SK-N-SH (cell line): ENCODE data around the gene ZNF780A. TPM values are rescaled to one million over a fixed set of nuclear protein-coding genes. Genes with fewer than 3 reads are reported as not detected.

ENCODE experiments used
- CTCF ChIA-PET: fragments of 300-600, 350-600 bp; formaldehyde crosslinking; extraction: SDS; loops from one replicate; lab custom pipeline; 2021; lab: Yijun Ruan, JAX
- POLR2A ChIA-PET: fragments of 350-600 bp; sonication (Branson Sonifier 250); formaldehyde crosslinking; extraction: SDS; loops from one replicate; lab custom pipeline; 2020; ENCODE audit warnings: antibody characterized with exemption, inconsistent platforms; lab: Yijun Ruan, JAX
- DNase-seq: peaks from one replicate; pipeline ENCODE4 v3.0.0; 2012
- H2AFZ ChIP-seq: fragments of 200-600 bp; sonication (generic); 2 replicates; pipeline ENCODE4 v1.8.1; 2016; ENCODE audit warnings: antibody characterized with exemption, mild to moderate bottlenecking, low read depth
- H3F3A ChIP-seq: fragments of 200-600 bp; sonication (generic); replicated peaks from 2 replicates; pipeline ENCODE3; 2016; ENCODE audit warnings: antibody characterized with exemption, mild to moderate bottlenecking; ENCODE audit not compliant: insufficient read depth
- H3K27ac ChIP-seq, 2 experiments: fragments of 200-500 bp in 1 of 2; fragments of 200-600 bp in 1 of 2; sonication (Bioruptor generic) in 1 of 2; sonication (generic), shearing (Covaris generic) in 1 of 2; 2 replicates each; pipeline versions ENCODE4 v1.5.1 to v1.6.1; 2014 to 2016; ENCODE audit warnings: low read depth in 2 of 2, inconsistent platforms in 1 of 2, low read length in 1 of 2, mild to moderate bottlenecking in 1 of 2, mixed read lengths in 1 of 2
- H3K27me3 ChIP-seq: fragments of 200-600 bp; sonication (generic), shearing (Covaris generic); 2 replicates; pipeline ENCODE4 v1.6.1; 2016; ENCODE audit warnings: mixed run types; ENCODE audit not compliant: insufficient read depth
- H3K36me3 ChIP-seq, 2 experiments: fragments of 200-500 bp in 1 of 2; fragments of 200-600 bp in 1 of 2; sonication (Bioruptor generic) in 1 of 2; sonication (generic) in 1 of 2; replicated peaks in 1 of 2; 2 replicates each; pipeline versions ENCODE3 to v1.5.1; 2014 to 2016; ENCODE audit warnings: low read length in 1 of 2, mild to moderate bottlenecking in 1 of 2; ENCODE audit not compliant: insufficient read depth in 2 of 2, control insufficient read depth in 1 of 2
- H3K4me1 ChIP-seq, 2 experiments: fragments of 200-500 bp in 1 of 2; fragments of 200-600 bp in 1 of 2; sonication (Bioruptor generic) in 1 of 2; sonication (generic), shearing (Covaris generic) in 1 of 2; 2 replicates each; pipeline versions ENCODE4 v1.5.1 to v1.6.1; 2014 to 2016; ENCODE audit warnings: low read depth in 1 of 2, low read length in 1 of 2, mixed run types in 1 of 2; ENCODE audit not compliant: insufficient read depth in 2 of 2, control insufficient read depth in 1 of 2
- H3K4me2 ChIP-seq: fragments of 200-600 bp; sonication (generic), shearing (Covaris generic); 2 replicates; pipeline ENCODE4 v1.6.1; 2017; ENCODE audit warnings: mixed run types
- H3K4me3 ChIP-seq, 2 experiments: fragments of 200-500 bp in 1 of 2; fragments of 200-600 bp in 1 of 2; sonication (Bioruptor generic) in 1 of 2; sonication (generic), shearing (Covaris generic) in 1 of 2; 2 replicates each; pipeline versions ENCODE4 v1.5.1 to v1.8.1; 2014 to 2016; ENCODE audit warnings: low read depth in 2 of 2, inconsistent platforms in 1 of 2, low read length in 1 of 2, mild to moderate bottlenecking in 1 of 2, mixed read lengths in 1 of 2, moderate library complexity in 1 of 2
- H3K79me2 ChIP-seq: fragments of 200-600 bp; sonication (generic); 2 replicates; pipeline ENCODE4 v1.8.1; 2017; ENCODE audit warnings: mild to moderate bottlenecking; ENCODE audit not compliant: insufficient read depth
- H3K9ac ChIP-seq: fragments of 200-600 bp; sonication (generic); 2 replicates; pipeline ENCODE4 v1.6.1; 2017; ENCODE audit warnings: mixed run types
- H3K9me2 ChIP-seq: fragments of 200-600 bp; sonication (generic); 2 replicates; pipeline ENCODE4 v1.6.1; 2017; ENCODE audit warnings: mixed run types
- H3K9me3 ChIP-seq: fragments of 200-600 bp; sonication (generic); 2 replicates; pipeline ENCODE4 v1.6.1; 2017; ENCODE audit warnings: mixed run types, mild to moderate bottlenecking, moderate library complexity
- H4K20me1 ChIP-seq: fragments of 200-600 bp; sonication (generic); 2 replicates; pipeline ENCODE4 v1.6.1; 2017; ENCODE audit warnings: mild to moderate bottlenecking, mixed run types; ENCODE audit not compliant: insufficient read depth
- CHD2 ChIP-seq: fragments of 150-350 bp; IDR thresholded peaks from 2 replicates; pipeline ENCODE4 v1.6.1; 2018; ENCODE audit warnings: low read length; ENCODE audit not compliant: partially characterized antibody
- EP300 ChIP-seq, 2 experiments: IDR thresholded peaks; 2 replicates each; pipeline versions ENCODE4 v1.4.0 to v1.6.1; 2012; ENCODE audit warnings: borderline replicate concordance in 1 of 2, low read depth in 1 of 2, low read length in 1 of 2
- FOXJ3 ChIP-seq: sonication (generic); formaldehyde crosslinking; IDR thresholded peaks from 2 replicates; pipeline ENCODE4 v1.5.1; 2020; ENCODE audit warnings: mild to moderate bottlenecking, missing genetic modification reagents
- IRF3 ChIP-seq: fragments of 150-350 bp; IDR thresholded peaks from 2 replicates; pipeline ENCODE4 v1.6.1; 2016; ENCODE audit warnings: mild to moderate bottlenecking, low read depth, low read length
- JUND ChIP-seq: IDR thresholded peaks from 2 replicates; pipeline ENCODE4 v1.4.0; 2012
- MEF2A ChIP-seq: IDR thresholded peaks from 2 replicates; pipeline ENCODE4 v1.4.0; 2012; ENCODE audit warnings: low read depth, borderline replicate concordance
- NFIC ChIP-seq: IDR thresholded peaks from 2 replicates; pipeline ENCODE4 v1.4.0; 2012; ENCODE audit warnings: borderline replicate concordance
- PBX3 ChIP-seq: IDR thresholded peaks from 2 replicates; pipeline ENCODE4; 2012
- RCOR1 ChIP-seq: fragments of 150-350 bp; IDR thresholded peaks from 2 replicates; pipeline ENCODE4 v1.6.1; 2017; ENCODE audit warnings: antibody characterized with exemption, low read length
- REST ChIP-seq: IDR thresholded peaks from 2 replicates; pipeline ENCODE4 v1.6.1; 2012; ENCODE audit warnings: mild to moderate bottlenecking, low read depth, low read length, moderate library complexity
- SMC3 ChIP-seq: IDR thresholded peaks from 2 replicates; pipeline ENCODE4 v1.6.1; 2012; ENCODE audit warnings: low read depth, low read length, improper control_type of control experiment
- TAF1 ChIP-seq: IDR thresholded peaks from 2 replicates; pipeline ENCODE4 v1.6.1; 2012; ENCODE audit warnings: low read depth, mild to moderate bottlenecking, low read length, moderate library complexity, borderline replicate concordance
- TCF12 ChIP-seq: IDR thresholded peaks from 2 replicates; pipeline ENCODE4 v1.4.0; 2012
- USF2 ChIP-seq: fragments of 150-350 bp; IDR thresholded peaks from 2 replicates; pipeline ENCODE4 v1.6.1; 2017; ENCODE audit warnings: antibody characterized with exemption, low read length, low read depth, borderline replicate concordance
- YY1 ChIP-seq: IDR thresholded peaks from 2 replicates; pipeline ENCODE4 v1.4.0; 2012; ENCODE audit warnings: low read depth, mild to moderate bottlenecking
- polyA plus RNA-seq, 3 experiments: library from polyadenylated mRNA; depleted of rRNA; stranded (reverse); fragments of >200 nt; gene quantifications; 2 replicates each; pipeline ENCODE4 v1.2.3, GENCODE V29; 2012

ZNF780A gene
- polyA plus RNA-seq, 1 of the 3 experiments (the other 2 are of a cell fraction) = 7.1 TPM

- TF ChIP-seq REST = no peak
- TF ChIP-seq CHD2 = no peak
- no peak for TF ChIP-seq MEF2A
- TF ChIP-seq SMC3 = no peak
- TF ChIP-seq, all 33 proteins: peak for 0
These were observed 46.1 kb upstream of the ZNF780A start (continued) for GRCh38 chr19:40136818-40137217.

- CTCF ChIA-PET = interaction anchor here (0.7 to 1.2 kb wide), 3 partner anchors 22 to 31 kb away, joined by 3 to 5 read pairs (median 3); no protein-coding TSS in a partner anchor
- Histone ChIP-seq H3K27me3 (peaks cover 40% of the 10 kb centered on the region; the same call in 1 of the 2 replicates), H3K4me1 (no peaks in the 10 kb centered on the region), H3K9me2 (no peaks in the 10 kb centered on the region), H3K36me3 (no peaks in the 10 kb centered on the region), H3K27ac (no peak overlapping the region), H3K79me2 (no peaks in the 10 kb centered on the region), H3K4me2 (no peak overlapping the region), H2AFZ (no peak overlapping the region), H3K9me3 (0 out of 2 replicates have a peak, but pooled peaks cover 10% of the 10 kb centered on the region), H3K4me3 (no peak overlapping the region), H3K9ac (no peak overlapping the region), H3F3A (no peaks in the 10 kb centered on the region), H4K20me1 (no peaks in the 10 kb centered on the region)
- POLR2A ChIA-PET = no interaction called here
- no peak for DNase-seq
- TF ChIP-seq REST (no peak), NFIC (no peak), MEF2A (no peak), IRF3 (no peak), TAF1 (no peak), TCF12 (no peak), EP300 (IDR thresholded peaks at IDR 0.05; ENCODE audit: borderline replicate concordance in 1 of 2, low read depth in 1 of 2, low read length in 1 of 2) (no peak), JUND (no peak), RCOR1 (no peak), YY1 (no peak), USF2 (no peak), PBX3 (no peak), FOXJ3 (no peak)
These were observed 44.1 kb upstream of the ZNF780A start for GRCh38 chr19:40134866-40135265.
